ENCODE measurements around the gene CD81.
"Not testable (repeated sequence)": the region's sequence is repeated elsewhere in the genome, so short reads cannot be mapped to it uniquely, and the experiment has no call there.

CD81 gene

DNA sequence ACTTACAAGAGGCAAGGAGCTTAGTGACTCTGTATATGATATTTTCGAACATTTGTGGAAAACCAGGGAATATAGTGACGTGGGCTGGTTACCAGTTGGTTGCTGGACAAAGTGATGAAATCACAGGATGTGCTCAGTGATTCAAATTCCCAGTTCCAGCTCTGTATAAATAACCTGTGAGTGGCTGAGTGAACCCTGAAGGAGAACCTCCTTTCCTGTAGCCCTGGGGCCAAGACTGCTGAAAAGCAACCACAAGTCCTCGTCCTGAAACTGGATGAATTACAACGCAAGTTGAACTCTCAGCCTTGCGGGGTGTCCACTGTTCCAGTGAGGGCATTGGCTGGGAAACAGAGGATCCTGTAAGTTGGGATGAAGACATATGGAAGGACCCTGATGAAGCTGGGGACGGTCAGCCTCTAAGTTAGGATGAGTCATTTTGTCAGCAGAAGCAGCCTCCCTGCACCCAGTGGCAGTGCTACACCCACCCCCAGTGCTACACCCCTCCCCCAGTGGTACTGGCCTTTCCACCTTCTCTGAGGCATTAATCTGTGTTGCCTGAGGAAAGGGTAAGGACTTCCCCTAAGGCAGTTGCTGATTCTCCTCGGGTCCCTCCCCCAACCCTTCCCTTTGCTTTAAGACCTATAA is 22.0 kb upstream of the CD81 start:
- H3K27me3 ChIP-seq (replicated peaks in 2 of 5; ENCODE audit: control insufficient read depth in 4 of 5, insufficient read depth in 5 of 5, low read length in 4 of 5), result peaks cover 0 to 10% (median 2%) of the 10 kb centered on the region in 5 experiments
- ChIA-PET POLR2A (no interaction called here), CTCF (no interaction called here)
- no peak for DNase-seq
- no peaks in the 10 kb centered on the region for H3K36me3 ChIP-seq (ENCODE audit: control insufficient read depth in 4 of 4, insufficient read depth in 4 of 4, low read length in 3 of 4)
- no peak overlapping the region for H3K27ac ChIP-seq (ENCODE audit: insufficient read depth in 1 of 2, low read depth in 1 of 2, low read length in 2 of 2, poor library complexity in 1 of 2, severe bottlenecking in 2 of 2)
- H3K9me3 ChIP-seq (ENCODE audit: control extremely low read depth in 1 of 5, control insufficient read depth in 4 of 5, insufficient read depth in 2 of 5, low read depth in 1 of 5, low read length in 4 of 5), result no peaks in the 10 kb centered on the region
- H3K4me3 ChIP-seq (ENCODE audit: control insufficient read depth in 1 of 7, extremely low read depth in 1 of 7, insufficient read depth in 4 of 7, low read depth in 2 of 7, low read length in 6 of 7), result no peak overlapping the region
- H3K4me1 ChIP-seq (ENCODE audit: control extremely low read depth in 1 of 4, control insufficient read depth in 4 of 4, insufficient read depth in 4 of 4, low read length in 3 of 4), result no peaks in the 10 kb centered on the region
- WGBS (ENCODE audit: insufficient coverage), result 95% methylated on average over 4 of the region's 7 CpGs

- ChIA-PET POLR2A (no interaction called here), CTCF (no interaction called here)
- no peaks in the 10 kb centered on the region for H3K4me1 ChIP-seq (ENCODE audit: control extremely low read depth in 1 of 4, control insufficient read depth in 4 of 4, insufficient read depth in 4 of 4, low read length in 3 of 4)
- DNase-seq, result no peak
- H3K27me3 ChIP-seq (replicated peaks in 2 of 5; ENCODE audit: control insufficient read depth in 4 of 5, insufficient read depth in 5 of 5, low read length in 4 of 5), result peaks cover 0 to 8% (median 0%) of the 10 kb centered on the region in 5 experiments
- H3K27ac ChIP-seq (ENCODE audit: insufficient read depth in 1 of 2, low read depth in 1 of 2, low read length in 2 of 2, poor library complexity in 1 of 2, severe bottlenecking in 2 of 2), result no peak overlapping the region
- H3K4me3 ChIP-seq (ENCODE audit: control insufficient read depth in 1 of 7, extremely low read depth in 1 of 7, insufficient read depth in 4 of 7, low read depth in 2 of 7, low read length in 6 of 7), result no peak overlapping the region
- H3K36me3 ChIP-seq (ENCODE audit: control insufficient read depth in 4 of 4, insufficient read depth in 4 of 4, low read length in 3 of 4), result no peaks in the 10 kb centered on the region
- H3K9me3 ChIP-seq (ENCODE audit: control extremely low read depth in 1 of 5, control insufficient read depth in 4 of 5, insufficient read depth in 2 of 5, low read depth in 1 of 5, low read length in 4 of 5), result no peaks in the 10 kb centered on the region
- 71% methylated on average over 7 of the region's 8 CpGs for WGBS (ENCODE audit: insufficient coverage)
Measured at GRCh38 chr11:2357246-2357645, 19.9 kb upstream of the CD81 start.

DNA sequence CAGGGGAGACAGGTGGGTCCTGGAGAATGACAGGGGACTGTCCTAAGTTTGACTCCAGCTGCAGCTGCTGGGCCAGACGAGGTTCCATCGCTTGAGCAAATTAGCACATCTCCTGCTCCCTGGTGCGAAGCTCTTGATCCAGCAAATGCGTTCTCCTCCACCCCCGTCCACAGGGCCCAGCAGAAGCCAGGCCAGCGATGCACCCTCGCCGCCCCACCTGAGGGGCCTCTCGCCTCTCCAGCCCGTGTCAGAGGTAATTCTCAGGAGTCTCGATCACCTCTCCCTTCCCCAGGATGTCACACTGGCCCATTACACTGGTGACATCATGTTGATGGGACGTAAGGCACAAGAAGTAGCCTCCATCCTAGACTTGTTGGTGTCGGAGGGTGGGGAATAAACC is 19.5 kb upstream of the CD81 start:
- H3K36me3 ChIP-seq (ENCODE audit: control insufficient read depth in 4 of 4, insufficient read depth in 4 of 4, low read length in 3 of 4); H3K4me1 ChIP-seq (ENCODE audit: control extremely low read depth in 1 of 4, control insufficient read depth in 4 of 4, insufficient read depth in 4 of 4, low read length in 3 of 4); H3K4me3 ChIP-seq (ENCODE audit: control insufficient read depth in 1 of 7, extremely low read depth in 1 of 7, insufficient read depth in 4 of 7, low read depth in 2 of 7, low read length in 6 of 7); CTCF ChIA-PET; H3K27ac ChIP-seq (ENCODE audit: insufficient read depth in 1 of 2, low read depth in 1 of 2, low read length in 2 of 2, poor library complexity in 1 of 2, severe bottlenecking in 2 of 2); POLR2A ChIA-PET; DNase-seq; H3K9me3 ChIP-seq (ENCODE audit: control extremely low read depth in 1 of 5, control insufficient read depth in 4 of 5, insufficient read depth in 2 of 5, low read depth in 1 of 5, low read length in 4 of 5): not testable (repeated sequence)
- peaks cover 0 to 10% (median 0%) of the 10 kb centered on the region in 5 experiments for H3K27me3 ChIP-seq (replicated peaks in 2 of 5; ENCODE audit: control insufficient read depth in 4 of 5, insufficient read depth in 5 of 5, low read length in 4 of 5)
- 100% methylated on average over 11 of the region's 13 CpGs for WGBS (ENCODE audit: insufficient coverage)

GRCh38 chr11:2358754-2359442 is 18.2 kb upstream of the CD81 start:
- Histone ChIP-seq H3K4me3 (ENCODE audit: control insufficient read depth in 1 of 7, extremely low read depth in 1 of 7, insufficient read depth in 4 of 7, low read depth in 2 of 7, low read length in 6 of 7) (no peak overlapping the region), H3K27me3 (replicated peaks in 2 of 5; ENCODE audit: control insufficient read depth in 4 of 5, insufficient read depth in 5 of 5, low read length in 4 of 5) (peaks cover 0 to 18% (median 0%) of the 10 kb centered on the region in 5 experiments), H3K9me3 (ENCODE audit: control extremely low read depth in 1 of 5, control insufficient read depth in 4 of 5, insufficient read depth in 2 of 5, low read depth in 1 of 5, low read length in 4 of 5) (no peaks in the 10 kb centered on the region), H3K36me3 (ENCODE audit: control insufficient read depth in 4 of 4, insufficient read depth in 4 of 4, low read length in 3 of 4) (no peaks in the 10 kb centered on the region), H3K27ac (ENCODE audit: insufficient read depth in 1 of 2, low read depth in 1 of 2, low read length in 2 of 2, poor library complexity in 1 of 2, severe bottlenecking in 2 of 2) (no peak overlapping the region), H3K4me1 (ENCODE audit: control extremely low read depth in 1 of 4, control insufficient read depth in 4 of 4, insufficient read depth in 4 of 4, low read length in 3 of 4) (no peaks in the 10 kb centered on the region)
- 98% methylated on average over 9 of the region's 11 CpGs for WGBS (ENCODE audit: insufficient coverage)
- CTCF ChIA-PET, result no interaction called here
- no peak for DNase-seq
- POLR2A ChIA-PET, result no interaction called here

DNA sequence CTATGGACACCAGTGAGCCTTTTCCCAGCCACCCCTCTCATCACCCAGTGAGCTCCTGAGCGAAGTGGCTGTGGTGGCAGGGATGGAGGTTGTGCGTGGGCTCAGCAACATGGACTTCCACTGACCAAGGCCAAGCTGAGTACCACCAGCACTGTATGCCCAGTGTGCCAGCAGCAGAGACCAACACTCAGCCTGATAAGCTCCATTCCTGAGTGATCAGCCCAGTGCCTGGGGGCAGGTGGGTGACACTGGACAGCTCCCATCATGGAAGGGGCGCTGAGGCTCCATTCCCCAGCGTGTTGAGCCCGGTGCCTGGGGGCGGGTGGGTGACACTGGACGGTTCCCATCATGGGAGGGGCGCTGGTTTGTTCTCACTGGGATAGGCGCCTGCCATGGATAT is 17.6 kb upstream of the CD81 start:
- H3K36me3 ChIP-seq (ENCODE audit: control insufficient read depth in 4 of 4, insufficient read depth in 4 of 4, low read length in 3 of 4), result no peaks in the 10 kb centered on the region
- 97% methylated on average over 9 of the region's 9 CpGs for WGBS (ENCODE audit: insufficient coverage)
- DNase-seq, result no peak
- no peaks in the 10 kb centered on the region for H3K9me3 ChIP-seq (ENCODE audit: control extremely low read depth in 1 of 5, control insufficient read depth in 4 of 5, insufficient read depth in 2 of 5, low read depth in 1 of 5, low read length in 4 of 5)
- ChIA-PET CTCF (no interaction called here), POLR2A (no interaction called here)
- H3K4me3 ChIP-seq (ENCODE audit: control insufficient read depth in 1 of 7, extremely low read depth in 1 of 7, insufficient read depth in 4 of 7, low read depth in 2 of 7, low read length in 6 of 7), result no peak overlapping the region
- H3K27ac ChIP-seq (ENCODE audit: insufficient read depth in 1 of 2, low read depth in 1 of 2, low read length in 2 of 2, poor library complexity in 1 of 2, severe bottlenecking in 2 of 2), result no peak overlapping the region
- H3K4me1 ChIP-seq (ENCODE audit: control extremely low read depth in 1 of 4, control insufficient read depth in 4 of 4, insufficient read depth in 4 of 4, low read length in 3 of 4), result no peaks in the 10 kb centered on the region
- peaks cover 0 to 18% (median 0%) of the 10 kb centered on the region in 5 experiments for H3K27me3 ChIP-seq (replicated peaks in 2 of 5; ENCODE audit: control insufficient read depth in 4 of 5, insufficient read depth in 5 of 5, low read length in 4 of 5)

DNA sequence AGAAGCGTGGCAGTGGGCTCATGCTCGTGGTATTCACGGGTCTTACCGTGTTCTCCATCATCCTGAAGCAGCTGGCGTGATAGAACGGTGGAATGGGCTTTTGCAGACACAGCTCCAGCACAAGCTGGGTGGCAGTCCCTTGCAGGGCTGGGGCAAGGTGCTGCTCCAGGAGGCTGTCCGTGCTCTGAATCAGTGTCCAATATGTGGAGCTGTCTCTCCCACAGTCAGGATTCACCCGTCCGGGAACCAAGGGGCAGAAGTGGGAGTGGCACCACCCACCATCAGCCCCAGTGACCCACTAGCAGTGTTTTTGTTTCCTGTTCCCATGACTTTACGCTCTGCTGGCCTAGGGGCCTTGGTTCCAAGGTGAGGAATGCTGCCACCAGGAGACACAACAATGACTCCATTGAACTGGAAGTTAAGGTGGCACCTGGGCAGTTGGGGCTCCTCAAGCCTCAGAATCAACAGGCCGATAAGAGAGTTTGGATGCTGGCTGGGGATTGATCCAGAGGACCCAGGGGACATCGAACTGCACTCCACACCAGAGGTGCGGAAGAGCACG is 16.9 kb upstream of the CD81 start:
- Histone ChIP-seq H3K4me3 (ENCODE audit: control insufficient read depth in 1 of 7, extremely low read depth in 1 of 7, insufficient read depth in 4 of 7, low read depth in 2 of 7, low read length in 6 of 7) (no peak overlapping the region), H3K9me3 (ENCODE audit: control extremely low read depth in 1 of 5, control insufficient read depth in 4 of 5, insufficient read depth in 2 of 5, low read depth in 1 of 5, low read length in 4 of 5) (no peaks in the 10 kb centered on the region), H3K4me1 (ENCODE audit: control extremely low read depth in 1 of 4, control insufficient read depth in 4 of 4, insufficient read depth in 4 of 4, low read length in 3 of 4) (peaks cover 0 to 3% (median 0%) of the 10 kb centered on the region in 4 experiments), H3K27me3 (replicated peaks in 2 of 5; ENCODE audit: control insufficient read depth in 4 of 5, insufficient read depth in 5 of 5, low read length in 4 of 5) (peaks cover 0 to 18% (median 0%) of the 10 kb centered on the region in 5 experiments), H3K36me3 (ENCODE audit: control insufficient read depth in 4 of 4, insufficient read depth in 4 of 4, low read length in 3 of 4) (no peaks in the 10 kb centered on the region), H3K27ac (ENCODE audit: insufficient read depth in 1 of 2, low read depth in 1 of 2, low read length in 2 of 2, poor library complexity in 1 of 2, severe bottlenecking in 2 of 2) (no peak overlapping the region)
- DNase-seq, result no peak
- WGBS (ENCODE audit: insufficient coverage), result 97% methylated on average over 14 of the region's 14 CpGs
- CTCF ChIA-PET, result no interaction called here
- POLR2A ChIA-PET, result no interaction called here

DNA sequence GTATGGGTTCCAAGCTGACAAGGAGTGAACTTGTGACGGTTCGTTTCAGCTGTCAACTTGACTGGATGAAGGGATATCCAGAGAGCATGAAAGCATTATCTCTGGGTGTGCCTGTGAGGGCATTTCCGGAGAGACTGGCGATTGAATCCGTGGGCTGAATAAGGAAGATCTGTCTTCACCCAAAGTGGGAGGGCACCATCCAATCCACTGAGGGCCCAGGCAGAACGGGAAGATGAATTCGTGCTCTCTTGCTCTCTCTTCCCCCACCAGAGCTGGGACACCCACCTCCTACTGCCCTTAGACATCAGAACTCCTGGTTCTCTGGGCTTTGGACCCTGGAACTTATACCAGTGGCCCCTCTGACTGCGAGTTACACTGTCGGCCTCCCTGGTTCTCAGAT is 15.5 kb upstream of the CD81 start:
- ChIA-PET CTCF (no interaction called here), POLR2A (no interaction called here)
- Histone ChIP-seq H3K27me3 (replicated peaks in 2 of 5; ENCODE audit: control insufficient read depth in 4 of 5, insufficient read depth in 5 of 5, low read length in 4 of 5) (peaks cover 0 to 18% (median 0%) of the 10 kb centered on the region in 5 experiments), H3K4me1 (ENCODE audit: control extremely low read depth in 1 of 4, control insufficient read depth in 4 of 4, insufficient read depth in 4 of 4, low read length in 3 of 4) (peaks cover 0 to 17% (median 7%) of the 10 kb centered on the region in 4 experiments), H3K27ac (ENCODE audit: insufficient read depth in 1 of 2, low read depth in 1 of 2, low read length in 2 of 2, poor library complexity in 1 of 2, severe bottlenecking in 2 of 2) (no peak overlapping the region), H3K9me3 (ENCODE audit: control extremely low read depth in 1 of 5, control insufficient read depth in 4 of 5, insufficient read depth in 2 of 5, low read depth in 1 of 5, low read length in 4 of 5) (no peaks in the 10 kb centered on the region), H3K36me3 (ENCODE audit: control insufficient read depth in 4 of 4, insufficient read depth in 4 of 4, low read length in 3 of 4) (no peaks in the 10 kb centered on the region), H3K4me3 (ENCODE audit: control insufficient read depth in 1 of 7, extremely low read depth in 1 of 7, insufficient read depth in 4 of 7, low read depth in 2 of 7, low read length in 6 of 7) (no peak overlapping the region)
- DNase-seq, result no peak
- 83% methylated on average over 9 of the region's 9 CpGs for WGBS (ENCODE audit: insufficient coverage)

All from common myeloid progenitor, CD34-positive (primary cell).